HEK293 (cell line): ENCODE data around the gene LINGO1.

Source experiments
- CTCF ChIP-seq: fragments of 450-650 bp; formaldehyde crosslinking; IDR thresholded peaks from 2 replicates; pipeline ENCODE4 v1.5.1; 2016; ENCODE audit warnings: missing biosample characterization, missing genetic modification characterization
- EGR2 ChIP-seq: fragments of 450-650 bp; formaldehyde crosslinking; IDR thresholded peaks from 2 replicates; pipeline ENCODE4 v1.5.1; 2016; ENCODE audit warnings: low read depth, missing biosample characterization, missing genetic modification characterization
- GLI2 ChIP-seq: fragments of 450-650 bp; formaldehyde crosslinking; IDR thresholded peaks from 2 replicates; pipeline ENCODE4; 2017; ENCODE audit warnings: missing biosample characterization, missing genetic modification characterization, low read depth, borderline replicate concordance
- GLI4 ChIP-seq: fragments of 450-650 bp; formaldehyde crosslinking; IDR thresholded peaks from 2 replicates; pipeline ENCODE4 v1.5.1; 2016; ENCODE audit warnings: missing biosample characterization, missing genetic modification characterization
- KLF1 ChIP-seq: fragments of 450-650 bp; formaldehyde crosslinking; IDR thresholded peaks from 2 replicates; pipeline ENCODE4 v1.5.1; 2016; ENCODE audit warnings: missing biosample characterization, missing genetic modification characterization
- KLF10 ChIP-seq: fragments of 450-650 bp; IDR thresholded peaks from 2 replicates; pipeline ENCODE4 v1.5.1; 2018; ENCODE audit warnings: missing biosample characterization, mild to moderate bottlenecking, missing genetic modification characterization
- REST ChIP-seq: fragments of 450-650 bp; formaldehyde crosslinking; IDR thresholded peaks from 2 replicates; pipeline ENCODE4 v1.5.1; 2016; ENCODE audit warnings: missing biosample characterization, missing genetic modification characterization
- TCF7L2 ChIP-seq: IDR thresholded peaks from 2 replicates; pipeline ENCODE4 v1.6.1; 2011; ENCODE audit warnings: low read depth, mild to moderate bottlenecking, inconsistent platforms, low read length, moderate library complexity, borderline replicate concordance
- ZNF221 ChIP-seq: fragments of 450-650 bp; formaldehyde crosslinking; IDR thresholded peaks from 2 replicates; pipeline ENCODE4 v1.5.1; 2017; ENCODE audit warnings: missing biosample characterization, missing genetic modification characterization, borderline replicate concordance
- ZNF274 ChIP-seq, 2 experiments: fragments of 200-500 bp in 1 of 2; fragments of 450-650 bp in 1 of 2; sonication (Bioruptor generic) in 1 of 2; formaldehyde crosslinking in 1 of 2; IDR thresholded peaks; 2 replicates each; pipeline versions ENCODE4 v1.5.1 to v1.6.1; 2014 to 2016; ENCODE audit warnings: borderline replicate concordance in 1 of 2, inconsistent platforms in 1 of 2, low read length in 1 of 2, missing biosample characterization in 1 of 2, missing genetic modification characterization in 1 of 2
- ZNF391 ChIP-seq: fragments of 450-650 bp; formaldehyde crosslinking; IDR thresholded peaks from 2 replicates; pipeline ENCODE4 v1.5.1; 2016; ENCODE audit warnings: low read depth, missing biosample characterization, missing genetic modification characterization, borderline replicate concordance
- ZNF658 ChIP-seq: fragments of 450-650 bp; formaldehyde crosslinking; IDR thresholded peaks from 2 replicates; pipeline ENCODE4; 2016; ENCODE audit warnings: missing biosample characterization, missing genetic modification characterization
- ZNF707 ChIP-seq: fragments of 450-650 bp; formaldehyde crosslinking; IDR thresholded peaks from 2 replicates; pipeline ENCODE4 v1.5.1; 2016; ENCODE audit warnings: missing biosample characterization, missing genetic modification characterization
- ZNF785 ChIP-seq: fragments of 450-650 bp; formaldehyde crosslinking; IDR thresholded peaks from 2 replicates; pipeline ENCODE4 v1.5.1; 2016; ENCODE audit warnings: missing biosample characterization, missing genetic modification characterization

GRCh38 chr15:77574521-77575202 lies 58.0 kb downstream of the LINGO1 start:
- no peak for TF ChIP-seq ZNF274 (IDR thresholded peaks at IDR 0.05; ENCODE audit: low read length)
- TF ChIP-seq ZNF274 (tag by site-specific recombination; IDR thresholded peaks at IDR 0.05; ENCODE audit: borderline replicate concordance) = no peak
- no peak for TF ChIP-seq KLF1
- no peak for TF ChIP-seq ZNF707
- TF ChIP-seq REST (tag by site-specific recombination) = no peak
- no peak for TF ChIP-seq KLF10 (tag by site-specific recombination)
- TF ChIP-seq GLI4 (tag by site-specific recombination) = no peak
- no peak for TF ChIP-seq CTCF (tag by site-specific recombination)
- TF ChIP-seq GLI2 (tag by site-specific recombination) = no peak
- TF ChIP-seq EGR2 (tag by site-specific recombination) = no peak
- no peak for TF ChIP-seq ZNF221 (tag by site-specific recombination)
- no peak for TF ChIP-seq ZNF391 (tag by site-specific recombination)
- TF ChIP-seq TCF7L2 = no peak
- no peak for TF ChIP-seq ZNF785 (tag by site-specific recombination)
- TF ChIP-seq ZNF658 = no peak
